Stimulated activated CD4-positive, alpha-beta T cell treated with anti-CD3 and anti-CD28 coated beads, Interleukin-1b, Interleukin-23, amount 100 ng/mL, for 1 hour (primary cell): ENCODE data around the gene PROX2.

Experiments
- DNase-seq, 2 donors: peaks; one replicate each; pipeline ENCODE4 v3.0.0-alpha.2; 2020; ENCODE audit warnings: low read depth in 2 of 2

Gene PROX2

DNA sequence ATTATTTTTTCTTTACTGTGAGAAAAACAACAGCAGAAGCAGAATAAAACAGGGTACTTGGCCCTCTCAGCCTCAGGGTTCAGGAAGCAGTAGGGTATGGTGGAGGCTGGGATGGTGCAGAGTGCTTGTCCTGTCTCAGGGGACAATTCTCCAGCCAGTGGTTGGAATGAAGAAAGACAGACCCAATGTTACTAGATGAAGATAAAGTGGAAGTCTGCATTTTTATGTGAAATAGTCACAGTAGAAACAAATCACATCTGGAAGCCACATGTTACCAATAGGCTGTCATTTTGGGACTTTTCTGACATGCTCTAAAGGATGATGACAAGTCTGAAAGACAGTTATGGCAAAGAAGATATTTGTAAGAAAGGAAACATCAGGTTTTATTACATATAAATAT lies 32.3 kb downstream of the PROX2 start:
- DNase-seq, result no peak

DNA sequence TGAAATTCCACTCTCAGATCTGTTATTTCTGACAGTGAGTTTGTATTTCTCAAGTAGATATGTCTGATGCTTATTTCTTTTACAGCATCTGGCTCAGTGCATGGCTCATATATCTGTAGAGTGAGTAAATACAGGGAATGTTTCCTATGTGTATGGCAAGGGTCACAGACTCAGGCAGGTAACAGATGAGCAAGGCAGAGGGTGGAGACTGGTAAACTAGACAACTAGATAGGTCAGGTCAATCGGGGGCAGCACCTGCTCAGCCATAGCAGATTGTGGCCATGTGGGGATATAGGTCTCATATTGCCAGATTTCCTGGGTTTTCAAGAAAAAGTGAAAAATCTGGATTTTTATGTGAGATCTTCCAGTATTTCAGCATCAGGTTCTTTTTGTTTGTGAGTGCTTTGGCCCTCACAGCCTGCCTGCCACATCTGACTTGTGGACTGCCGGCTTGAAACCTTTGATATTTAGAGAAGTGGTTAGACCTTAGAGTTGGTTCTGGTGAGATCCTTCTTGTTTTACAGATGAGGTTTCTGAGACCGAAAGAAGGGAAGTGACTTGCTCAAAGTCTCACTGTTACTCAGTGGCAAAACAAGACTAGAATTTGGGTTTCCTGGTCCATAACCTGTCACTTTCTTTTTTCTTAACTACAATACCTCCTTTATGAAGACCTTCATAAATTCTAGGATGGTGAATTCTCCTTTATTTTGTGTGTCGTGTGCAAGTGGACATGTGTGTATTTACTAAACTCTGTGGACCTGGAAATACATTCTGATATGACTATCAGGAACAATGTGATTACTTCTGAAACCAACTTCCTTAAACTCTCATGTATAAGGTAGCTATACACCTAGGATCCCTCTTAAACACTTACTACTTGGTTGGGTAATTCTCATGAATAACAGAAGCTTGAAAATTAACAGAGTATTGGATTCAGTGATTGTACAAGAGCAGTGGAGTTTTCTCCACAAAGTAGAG lies 34.4 kb downstream of the PROX2 start:
- DNase-seq, result no peak

DNA sequence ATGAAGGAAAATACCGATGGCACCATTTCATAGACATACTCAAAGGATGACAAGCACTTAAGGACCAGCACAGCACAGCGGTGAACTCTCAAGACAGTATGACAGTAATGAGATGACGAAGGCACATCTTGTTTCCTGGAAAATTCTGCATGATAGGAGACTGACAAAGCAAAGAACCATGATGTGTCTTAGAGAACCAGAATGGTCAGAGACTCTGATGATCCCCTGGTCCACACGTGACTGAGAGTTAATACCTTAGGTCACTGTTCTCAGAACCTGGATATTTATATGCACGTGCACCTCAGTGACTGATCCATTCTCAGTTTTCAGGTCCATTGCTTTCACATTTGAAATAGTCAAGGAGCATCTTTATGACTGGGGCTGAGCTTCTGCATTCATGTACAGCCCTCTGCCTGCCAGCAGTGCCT lies 35.3 kb downstream of the PROX2 start:
- no peak for DNase-seq

DNA sequence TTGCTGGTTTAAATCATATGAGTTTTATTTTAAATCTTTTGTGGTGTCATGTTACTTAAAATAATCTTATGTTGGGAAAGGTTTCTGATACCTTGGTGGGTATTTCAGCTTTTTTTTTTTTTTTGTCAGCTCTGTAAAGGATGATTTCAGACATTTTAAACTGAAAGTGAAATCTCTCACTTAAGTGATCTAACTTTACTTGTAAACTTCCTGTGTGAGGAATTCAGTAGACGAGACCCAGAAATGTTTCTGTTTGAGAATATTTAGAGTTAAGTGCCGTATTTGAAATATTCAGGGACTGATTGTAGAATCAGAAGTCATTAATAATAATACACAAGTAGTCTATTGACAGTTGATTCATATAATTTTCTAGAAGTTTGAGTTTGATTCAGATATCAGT lies 37.8 kb downstream of the PROX2 start:
- DNase-seq, result no peak

DNA sequence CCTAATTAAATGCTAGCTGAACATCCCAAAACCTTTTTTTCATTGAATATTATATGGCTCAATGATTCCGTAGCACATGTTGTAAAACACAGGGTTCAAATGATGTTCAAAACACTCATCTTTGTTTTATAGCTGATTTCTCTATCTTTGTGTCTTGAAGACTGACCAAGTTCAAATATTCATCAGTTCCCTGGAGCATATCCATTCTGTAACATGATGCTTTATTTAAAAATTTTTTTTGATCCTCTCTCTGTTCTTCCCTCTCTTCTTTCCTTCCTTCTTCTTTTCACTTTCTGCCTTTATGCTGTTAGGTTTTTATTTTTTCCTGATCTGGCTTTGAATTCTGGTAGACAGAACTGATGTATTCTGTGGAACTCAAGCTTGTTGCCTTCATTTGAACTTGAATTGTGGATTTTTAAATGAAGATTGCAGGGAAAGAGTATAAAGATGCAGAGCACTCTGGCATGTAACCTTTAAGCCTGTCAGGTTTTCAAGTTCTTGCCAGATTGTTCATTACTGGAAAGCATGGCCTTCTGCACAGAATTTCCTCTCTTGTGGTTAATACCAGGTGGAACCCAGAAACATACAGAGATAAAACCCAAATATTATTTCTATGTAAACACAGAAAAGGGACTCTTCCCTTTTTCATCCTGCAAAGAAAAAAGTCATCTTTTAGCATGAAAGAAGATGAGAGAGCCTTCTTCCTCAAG lies 39.5 kb downstream of the PROX2 start:
- no peak for DNase-seq

DNA sequence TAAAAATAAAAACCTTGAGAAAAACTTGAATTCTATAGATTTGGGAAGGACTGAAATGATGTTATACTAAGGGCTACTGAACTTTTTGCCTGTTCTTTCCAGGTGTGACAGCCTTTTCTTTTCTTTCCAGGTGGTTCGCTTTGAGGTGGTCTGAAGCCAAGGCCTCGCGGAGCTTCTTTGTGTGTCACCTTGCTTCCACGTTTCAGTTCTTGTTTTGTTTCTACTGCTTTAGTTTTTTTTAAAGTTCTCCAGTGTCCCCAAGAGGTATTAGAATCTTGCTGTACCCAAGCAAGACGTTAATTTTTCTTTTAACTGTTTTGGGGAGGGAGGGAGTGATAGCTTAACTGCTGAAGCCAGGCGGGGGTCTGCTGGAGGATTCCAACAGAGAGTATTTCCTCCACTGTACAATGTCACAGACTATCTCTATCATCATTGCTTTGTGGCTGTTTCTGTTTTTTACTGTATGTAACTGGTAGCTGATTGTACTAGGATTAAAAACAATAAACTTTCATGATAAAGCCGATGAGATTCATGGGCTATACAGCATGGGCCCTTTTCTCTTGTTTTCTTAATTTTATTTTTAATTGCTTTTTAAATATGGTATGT lies 40.2 kb downstream of the PROX2 start:
- no peak for DNase-seq

DNA sequence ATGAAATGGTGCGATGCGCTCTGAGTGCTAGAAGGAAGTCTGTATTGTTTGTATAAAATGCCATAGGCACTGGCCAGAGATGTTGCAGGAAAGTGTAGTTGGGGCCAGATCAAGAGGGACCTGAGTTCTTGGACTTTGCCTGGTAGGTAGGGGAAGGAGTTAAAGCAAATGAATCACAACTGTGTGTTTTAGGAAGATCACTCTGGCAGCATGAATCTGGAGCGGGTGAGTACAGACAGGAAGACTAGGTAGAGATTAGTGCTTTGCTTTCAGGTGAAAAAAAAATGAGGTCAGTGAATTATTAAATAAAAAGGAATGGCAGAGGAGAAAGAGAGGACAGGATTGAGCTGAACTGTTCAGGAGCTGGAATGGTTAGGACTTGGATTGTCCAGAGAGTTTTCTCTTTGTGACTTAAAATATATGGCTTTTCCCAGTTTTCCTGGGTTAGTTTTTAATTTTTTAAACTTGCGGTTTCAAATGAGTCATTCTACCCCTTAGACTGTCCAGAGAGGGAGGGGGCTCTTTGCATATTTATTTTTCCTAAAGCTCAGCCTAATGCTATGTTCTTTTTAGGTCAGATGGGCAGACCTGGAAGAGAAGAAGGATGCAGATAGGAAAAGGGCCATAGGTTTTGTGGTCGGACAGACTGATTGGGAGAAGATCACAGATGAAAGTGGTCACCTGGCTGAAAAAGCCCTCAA lies 41.1 kb downstream of the PROX2 start:
- no peak for DNase-seq

DNA sequence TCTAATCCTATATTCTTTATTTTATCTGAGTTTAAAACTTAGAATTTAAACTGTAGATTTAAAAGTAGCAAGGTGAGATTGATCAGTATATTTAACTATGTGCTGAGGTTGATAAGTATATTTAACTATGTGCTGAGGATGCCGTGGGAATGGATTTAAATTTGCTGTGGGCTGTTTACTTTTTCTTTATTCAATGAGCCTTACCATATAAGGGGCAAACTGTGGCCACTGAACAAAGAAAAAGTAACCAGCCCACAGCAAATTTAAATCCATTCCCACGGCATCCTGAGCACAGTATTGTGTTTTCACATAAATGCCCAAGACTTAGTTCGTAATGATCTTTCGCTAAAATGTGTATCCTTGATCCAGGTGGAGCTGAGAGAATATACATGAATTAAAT lies 43.1 kb downstream of the PROX2 start:
- DNase-seq, result no peak

DNA sequence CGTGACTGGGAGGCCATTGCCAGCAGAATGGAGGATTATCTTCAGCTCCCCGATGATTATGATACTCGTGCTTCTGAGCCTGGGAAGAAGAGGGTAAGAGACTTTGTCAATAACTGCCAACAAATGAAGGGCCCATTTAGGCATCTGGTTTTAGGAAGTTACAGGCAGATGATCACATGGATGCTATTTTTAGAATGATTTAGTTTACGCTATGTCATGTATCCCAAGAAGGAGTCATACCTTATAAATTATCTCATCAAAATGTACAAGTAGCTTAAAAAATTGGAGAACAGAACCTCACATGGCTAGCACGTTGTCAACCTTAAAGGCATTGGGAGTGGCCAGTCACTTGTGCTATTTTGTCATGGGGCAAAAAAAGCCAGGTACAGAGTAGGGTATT lies 46.7 kb downstream of the PROX2 start:
- DNase-seq, result no peak

DNA sequence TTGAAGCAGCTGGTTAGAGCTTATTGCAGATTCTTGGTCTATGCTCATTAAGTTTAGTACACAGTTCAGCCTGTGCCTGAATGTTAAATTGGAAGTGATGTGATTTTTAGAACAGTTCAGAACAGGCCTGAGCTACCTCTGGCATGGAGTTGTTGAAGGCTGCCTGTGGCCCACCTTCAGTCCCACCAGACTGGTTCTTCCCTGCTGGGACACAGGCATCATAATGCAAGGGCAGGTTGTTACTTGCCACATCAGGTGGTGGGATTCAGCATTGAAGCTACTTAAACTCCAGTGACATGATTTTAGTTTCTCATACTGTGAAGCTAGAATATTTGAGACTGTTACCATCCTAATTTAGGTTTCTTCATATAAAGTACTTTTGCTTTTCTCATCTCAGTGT lies 49.4 kb downstream of the PROX2 start:
- no peak for DNase-seq
